Measurements from ENCODE around the gene IQCM.

The IQCM gene

DNA sequence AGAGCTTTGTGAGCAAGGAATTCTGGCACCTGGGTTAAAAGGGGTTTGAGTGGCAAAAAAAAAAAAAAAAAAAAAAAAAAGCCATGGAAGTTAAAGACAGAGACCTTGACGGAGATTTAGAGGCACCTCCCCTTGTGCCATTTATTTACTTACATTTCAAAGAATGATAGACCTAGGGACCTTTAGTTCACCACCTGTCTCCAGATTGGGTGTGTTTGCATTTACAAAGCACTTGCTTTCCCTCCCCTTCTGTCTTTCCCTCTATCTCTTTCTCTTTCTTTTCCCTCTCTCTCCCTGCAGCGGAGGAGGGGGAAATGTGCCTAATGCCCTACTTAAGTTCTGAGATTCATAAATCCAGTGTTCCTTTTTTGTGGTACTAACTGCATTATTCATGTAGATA is 116.0 kb downstream of the IQCM start:
- no peak overlapping the region for H3K4me3 ChIP-seq (ENCODE audit: low read length)
- DNase-seq (ENCODE audit: low read depth) = no peak
- TF ChIP-seq, protein P1, sequence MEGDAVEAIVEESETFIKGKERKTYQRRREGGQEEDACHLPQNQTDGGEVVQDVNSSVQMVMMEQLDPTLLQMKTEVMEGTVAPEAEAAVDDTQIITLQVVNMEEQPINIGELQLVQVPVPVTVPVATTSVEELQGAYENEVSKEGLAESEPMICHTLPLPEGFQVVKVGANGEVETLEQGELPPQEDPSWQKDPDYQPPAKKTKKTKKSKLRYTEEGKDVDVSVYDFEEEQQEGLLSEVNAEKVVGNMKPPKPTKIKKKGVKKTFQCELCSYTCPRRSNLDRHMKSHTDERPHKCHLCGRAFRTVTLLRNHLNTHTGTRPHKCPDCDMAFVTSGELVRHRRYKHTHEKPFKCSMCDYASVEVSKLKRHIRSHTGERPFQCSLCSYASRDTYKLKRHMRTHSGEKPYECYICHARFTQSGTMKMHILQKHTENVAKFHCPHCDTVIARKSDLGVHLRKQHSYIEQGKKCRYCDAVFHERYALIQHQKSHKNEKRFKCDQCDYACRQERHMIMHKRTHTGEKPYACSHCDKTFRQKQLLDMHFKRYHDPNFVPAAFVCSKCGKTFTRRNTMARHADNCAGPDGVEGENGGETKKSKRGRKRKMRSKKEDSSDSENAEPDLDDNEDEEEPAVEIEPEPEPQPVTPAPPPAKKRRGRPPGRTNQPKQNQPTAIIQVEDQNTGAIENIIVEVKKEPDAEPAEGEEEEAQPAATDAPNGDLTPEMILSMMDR (conservative IDR thresholded peaks at IDR 0.05; ENCODE audit: low read depth, low read length) = no peak

DNA sequence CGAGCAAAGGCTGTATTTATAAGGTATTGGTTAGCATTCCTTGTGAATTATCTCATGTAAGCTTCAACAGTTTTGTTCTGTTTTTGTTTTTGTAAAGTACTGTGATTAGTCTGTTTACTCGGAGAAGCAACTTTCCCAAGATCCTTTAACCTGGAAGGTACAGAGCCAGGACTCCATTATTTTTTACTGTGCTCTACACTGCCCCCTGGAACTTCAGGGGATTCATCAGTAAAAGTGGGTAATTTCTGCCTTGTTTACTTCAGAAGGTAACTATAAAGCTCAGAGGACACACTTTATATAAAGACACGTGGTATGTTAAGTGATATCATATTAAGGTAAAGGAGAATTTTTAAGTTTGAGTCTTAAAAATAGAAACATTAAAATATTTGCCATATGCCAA is 124.9 kb downstream of the IQCM start:
- DNase-seq (ENCODE audit: low read depth) = no peak
- H3K4me3 ChIP-seq (ENCODE audit: low read length) = no peak overlapping the region
- TF ChIP-seq, protein P1 (conservative IDR thresholded peaks at IDR 0.05; ENCODE audit: low read depth, low read length) = peak; percentile 29

DNA sequence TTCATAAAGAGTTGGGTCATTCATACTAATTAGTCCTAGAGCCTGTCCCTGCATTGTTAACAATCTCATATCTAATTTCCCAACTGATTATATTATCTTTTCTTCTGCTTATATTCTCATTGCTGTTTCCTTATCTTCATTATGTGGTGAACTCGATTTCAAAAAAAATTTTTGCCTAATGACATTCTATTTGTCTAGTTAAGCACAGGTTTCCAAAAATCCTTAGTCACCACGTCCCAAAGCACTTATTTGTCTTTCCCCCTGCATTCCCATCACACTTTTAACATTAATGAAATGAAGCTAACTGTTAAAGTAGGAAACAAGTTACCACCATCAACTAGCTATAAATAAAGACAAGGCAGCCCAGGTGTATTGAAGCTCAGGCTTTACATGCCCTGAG is 131.1 kb downstream of the IQCM start:
- no peak overlapping the region for H3K4me3 ChIP-seq (ENCODE audit: low read length)
- TF ChIP-seq, protein P1 (conservative IDR thresholded peaks at IDR 0.05; ENCODE audit: low read depth, low read length) = no peak
- no peak for DNase-seq (ENCODE audit: low read depth)

DNA sequence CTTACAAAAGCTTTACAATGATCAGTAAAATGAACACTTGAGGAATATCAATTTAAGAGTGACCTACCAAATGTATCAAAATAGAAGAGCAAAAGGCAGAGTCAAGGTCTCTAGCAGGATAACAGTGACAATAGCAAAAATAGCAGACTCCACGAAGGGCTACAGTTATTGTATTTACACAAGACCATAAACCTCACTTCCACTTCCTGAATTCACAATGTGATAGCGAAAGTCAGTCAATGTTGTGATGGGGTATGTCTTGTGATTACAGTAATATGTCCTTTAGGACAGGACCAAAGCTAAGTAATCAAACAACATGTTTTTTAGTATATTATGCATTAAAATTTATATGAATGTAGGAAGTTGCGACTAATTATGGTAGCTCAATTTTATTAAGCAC is 139.6 kb downstream of the IQCM start:
- DNase-seq (ENCODE audit: low read depth) = no peak
- TF ChIP-seq, protein P1 (conservative IDR thresholded peaks at IDR 0.05; ENCODE audit: low read depth, low read length) = no peak
- H3K4me3 ChIP-seq (ENCODE audit: low read length) = no peak overlapping the region

DNA sequence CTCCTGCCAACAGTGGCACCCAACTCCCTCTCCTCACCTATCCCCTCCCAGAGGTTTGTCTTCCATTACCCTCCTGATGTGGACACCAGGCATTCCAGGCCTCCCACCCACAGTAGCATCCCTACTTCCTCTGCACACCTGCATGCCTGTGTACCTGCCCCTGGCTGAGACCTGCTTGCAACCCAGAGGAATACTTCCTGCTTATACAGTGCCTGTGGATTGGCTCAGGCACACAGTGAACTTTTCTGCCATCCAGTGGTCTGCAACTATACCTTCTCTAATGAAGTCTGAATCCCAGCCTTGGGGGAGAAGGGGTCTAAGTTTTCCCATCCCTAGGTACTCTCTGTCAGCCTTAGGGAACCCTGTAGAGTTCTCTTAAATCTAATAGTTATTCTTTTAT is 169.9 kb downstream of the IQCM start:
- no peak overlapping the region for H3K4me3 ChIP-seq (ENCODE audit: low read length)
- DNase-seq (ENCODE audit: low read depth) = no peak
- TF ChIP-seq, protein P1 (conservative IDR thresholded peaks at IDR 0.05; ENCODE audit: low read depth, low read length) = peak; percentile 20

DNA sequence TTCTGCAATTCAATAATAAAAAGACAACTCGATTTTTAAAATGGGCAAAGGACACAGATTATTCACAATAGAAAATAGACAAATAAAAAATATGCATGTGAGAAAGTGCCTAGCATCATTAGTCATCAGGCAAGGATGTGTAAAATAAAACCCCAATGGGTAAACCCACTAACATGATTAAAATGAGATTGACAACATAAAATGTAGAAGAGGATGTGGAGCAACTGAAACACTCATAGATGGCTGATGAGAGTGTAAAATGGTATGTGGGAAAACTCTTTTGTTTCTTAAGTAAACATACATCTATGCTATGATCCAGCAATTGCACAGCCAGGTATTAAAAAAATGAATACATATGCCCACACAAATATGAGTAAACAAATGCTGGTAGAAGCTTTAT is 177.6 kb downstream of the IQCM start:
- peak; percentile 22 for DNase-seq (ENCODE audit: low read depth)
- TF ChIP-seq, protein P1 (conservative IDR thresholded peaks at IDR 0.05; ENCODE audit: low read depth, low read length) = no peak
- H3K4me3 ChIP-seq (ENCODE audit: low read length) = no peak overlapping the region

DNA sequence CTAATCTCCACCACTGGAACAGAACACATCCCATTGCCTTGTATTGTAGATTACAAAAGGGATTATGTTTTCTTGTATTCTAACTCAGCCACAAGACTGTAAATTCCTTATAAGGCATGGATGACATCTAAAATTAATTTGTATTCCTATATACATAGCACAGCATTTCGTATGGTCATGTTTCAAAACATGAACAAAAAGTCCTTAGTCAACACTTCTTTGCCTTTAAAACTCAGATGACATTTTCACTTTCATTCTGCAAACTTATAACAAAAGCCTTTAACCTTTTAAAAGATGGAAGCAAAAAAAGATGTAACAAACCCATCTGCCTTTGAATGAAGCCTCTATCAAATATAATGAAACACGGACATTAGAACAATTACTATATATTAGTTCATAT is 181.3 kb downstream of the IQCM start:
- TF ChIP-seq, protein P1 (conservative IDR thresholded peaks at IDR 0.05; ENCODE audit: low read depth, low read length) = no peak
- H3K4me3 ChIP-seq (ENCODE audit: low read length) = no peak overlapping the region
- no peak for DNase-seq (ENCODE audit: low read depth)
